Ovary (tissue), 3 donors: ENCODE data around the gene ARHGEF39.
"Not testable (repeated sequence)": the region's sequence is repeated elsewhere in the genome, so short reads cannot be mapped to it uniquely, and the experiment has no call there.

Experiments
- EP300 ChIP-seq: sonication (generic); formaldehyde crosslinking; IDR thresholded peaks from one replicate; pipeline ENCODE4 v1.6.1; 2017; ENCODE audit warnings: antibody characterized with exemption
- POLR2A ChIP-seq: fragments of 450-650 bp; IDR thresholded peaks from one replicate; pipeline ENCODE4 v1.6.1; 2017; ENCODE audit warnings: antibody characterized with exemption, mild to moderate bottlenecking, moderate library complexity
- TF ChIP-seq, protein P1 (sequence below), 3 donors: fragments of 450-650 bp in 2 of 3; fragments of 200-600 bp in 1 of 3; IDR thresholded peaks; one replicate each; pipeline versions ENCODE4 v1.5.1 to v1.8.0; 2016 to 2022; ENCODE audit warnings: antibody characterized with exemption in 3 of 3, mild to moderate bottlenecking in 1 of 3
- donor health status: DM: no; HTN: no; CAD: no.

GRCh38 chr9:35640431-35640830 lies 24.6 kb downstream of the ARHGEF39 start:
- not testable (repeated sequence) for TF ChIP-seq POLR2A, EP300
- TF ChIP-seq, protein P1, sequence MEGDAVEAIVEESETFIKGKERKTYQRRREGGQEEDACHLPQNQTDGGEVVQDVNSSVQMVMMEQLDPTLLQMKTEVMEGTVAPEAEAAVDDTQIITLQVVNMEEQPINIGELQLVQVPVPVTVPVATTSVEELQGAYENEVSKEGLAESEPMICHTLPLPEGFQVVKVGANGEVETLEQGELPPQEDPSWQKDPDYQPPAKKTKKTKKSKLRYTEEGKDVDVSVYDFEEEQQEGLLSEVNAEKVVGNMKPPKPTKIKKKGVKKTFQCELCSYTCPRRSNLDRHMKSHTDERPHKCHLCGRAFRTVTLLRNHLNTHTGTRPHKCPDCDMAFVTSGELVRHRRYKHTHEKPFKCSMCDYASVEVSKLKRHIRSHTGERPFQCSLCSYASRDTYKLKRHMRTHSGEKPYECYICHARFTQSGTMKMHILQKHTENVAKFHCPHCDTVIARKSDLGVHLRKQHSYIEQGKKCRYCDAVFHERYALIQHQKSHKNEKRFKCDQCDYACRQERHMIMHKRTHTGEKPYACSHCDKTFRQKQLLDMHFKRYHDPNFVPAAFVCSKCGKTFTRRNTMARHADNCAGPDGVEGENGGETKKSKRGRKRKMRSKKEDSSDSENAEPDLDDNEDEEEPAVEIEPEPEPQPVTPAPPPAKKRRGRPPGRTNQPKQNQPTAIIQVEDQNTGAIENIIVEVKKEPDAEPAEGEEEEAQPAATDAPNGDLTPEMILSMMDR (IDR thresholded peaks at IDR 0.05): not testable (repeated sequence)
